Left renal cortex interstitium (tissue), 4 donors: ENCODE results near the gene CDADC1. TPM values are rescaled to one million over a fixed set of nuclear protein-coding genes. Genes with fewer than 3 reads are reported as not detected.
A peak's percentile ranks its signal among the peaks of the same experiment; 100 is the strongest.
"Not testable (repeated sequence)": the region's sequence is repeated elsewhere in the genome, so short reads cannot be mapped to it uniquely, and the experiment has no call there.

Source experiments
- DNase-seq, 4 donors: peaks; one replicate each; pipeline ENCODE4 v3.0.0-alpha.2; 2013; ENCODE audit warnings: low read depth in 4 of 4, low spot score in 2 of 4, missing footprints in 1 of 4
- polyA plus RNA-seq, 4 donors: library from polyadenylated mRNA; unstranded; fragments of 120-200 nt; gene quantifications; one replicate each; pipeline ENCODE4 v1.2.1, GENCODE V29; 2013; ENCODE audit not compliant: insufficient read length in 4 of 4

CDADC1 gene
- polyA plus RNA-seq, 4 donors = 11.8 to 16.7 (median 13.9) TPM

DNA sequence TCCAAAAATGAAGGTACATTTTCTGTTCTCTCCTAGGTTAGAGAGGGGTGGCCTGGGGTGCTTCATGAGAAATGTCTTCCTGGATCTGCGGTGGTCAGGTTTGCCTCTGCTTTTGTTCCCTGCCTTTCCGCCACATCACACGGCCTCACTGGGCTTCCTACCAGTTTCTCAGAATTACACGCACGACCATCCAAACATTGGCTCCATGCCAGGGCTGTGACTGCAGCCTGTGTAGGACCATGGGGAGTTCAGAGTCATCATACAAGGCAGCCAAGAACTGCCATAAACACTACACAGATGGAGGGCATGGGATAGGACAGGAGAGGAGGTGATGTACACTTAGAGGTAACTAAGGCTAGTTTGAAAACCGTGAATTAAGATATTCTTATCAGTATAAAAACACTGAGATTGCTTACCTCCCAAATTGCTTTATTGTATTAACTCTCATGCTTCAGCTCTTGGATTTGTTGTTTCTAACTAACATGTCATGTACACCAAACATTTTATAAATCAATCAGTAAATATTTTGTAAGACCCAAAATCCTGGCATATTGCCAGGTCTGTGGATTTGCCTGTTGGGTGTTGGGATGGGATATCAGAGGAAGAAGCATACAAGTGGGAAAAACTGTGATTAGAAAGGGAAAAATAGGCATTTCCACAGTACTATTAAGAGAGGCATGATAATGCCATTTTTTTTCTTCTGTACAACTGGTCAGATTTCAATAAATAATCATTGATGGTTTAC, 45.2 kb downstream of the CDADC1 start:
- DNase-seq = peak in 1 of 4 donors; percentile 46

- DNase-seq = not testable (repeated sequence)
These were observed 47.0 kb downstream of the CDADC1 start for GRCh38 chr13:49294723-49295122.

DNA sequence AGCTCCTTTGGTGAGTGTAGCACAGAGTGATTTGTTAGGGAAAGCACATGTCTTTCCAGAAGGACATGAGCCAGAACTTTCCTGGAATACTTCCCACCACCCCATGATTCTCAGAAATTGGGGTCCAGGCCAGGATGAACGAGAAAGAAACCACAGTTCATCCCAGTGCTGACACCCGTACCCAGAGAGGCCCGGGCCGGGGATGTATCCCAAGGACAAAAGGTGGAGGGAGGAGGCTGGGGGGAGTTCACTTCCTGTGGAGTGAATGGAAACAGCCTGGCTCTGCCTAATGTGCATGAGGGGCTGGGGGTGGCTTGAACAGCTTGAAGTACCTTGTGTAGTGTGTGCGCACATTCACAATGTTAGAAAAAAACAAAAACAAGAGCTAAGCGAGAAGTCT, 47.5 kb downstream of the CDADC1 start:
- DNase-seq = no peak

DNA sequence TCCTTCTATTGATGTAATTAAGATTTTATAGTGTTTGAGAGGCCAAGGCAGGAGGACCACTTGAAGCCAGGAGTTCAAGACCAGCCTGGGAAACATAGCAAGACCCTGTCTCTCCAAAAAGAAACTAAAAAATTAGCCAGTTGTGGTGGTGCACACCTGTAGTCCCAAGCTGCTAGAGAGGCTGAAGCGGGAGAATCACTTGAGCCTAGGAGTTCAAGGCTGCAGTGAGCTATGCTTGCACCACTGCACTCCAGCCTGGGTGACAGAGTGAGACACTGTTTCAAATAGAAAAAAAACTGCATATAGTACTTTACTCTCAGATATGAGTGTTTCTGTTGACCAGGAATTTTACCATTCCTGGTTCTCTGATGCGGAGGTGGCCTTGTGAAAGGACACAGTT, 48.9 kb downstream of the CDADC1 start:
- DNase-seq = no peak

DNA sequence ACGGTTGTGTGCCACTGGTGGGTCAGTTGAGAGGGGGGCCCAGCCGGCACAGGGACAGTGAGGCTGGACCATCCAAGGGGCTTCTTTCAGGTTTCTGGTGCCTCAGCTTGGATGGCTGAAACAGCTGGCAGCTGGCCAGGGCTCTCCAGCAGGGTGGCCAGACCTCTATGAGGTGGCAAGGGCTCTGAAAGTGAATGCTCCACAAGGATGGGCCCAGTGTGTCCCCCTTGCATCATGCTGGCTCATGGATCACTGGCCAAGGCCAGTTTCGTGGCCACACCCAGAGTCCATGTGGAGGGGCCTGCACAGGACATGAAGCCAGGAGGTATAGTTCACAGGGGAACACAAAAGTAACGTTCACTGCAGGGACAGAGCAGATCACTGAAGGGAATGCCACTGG, 49.6 kb downstream of the CDADC1 start:
- no peak for DNase-seq

DNA sequence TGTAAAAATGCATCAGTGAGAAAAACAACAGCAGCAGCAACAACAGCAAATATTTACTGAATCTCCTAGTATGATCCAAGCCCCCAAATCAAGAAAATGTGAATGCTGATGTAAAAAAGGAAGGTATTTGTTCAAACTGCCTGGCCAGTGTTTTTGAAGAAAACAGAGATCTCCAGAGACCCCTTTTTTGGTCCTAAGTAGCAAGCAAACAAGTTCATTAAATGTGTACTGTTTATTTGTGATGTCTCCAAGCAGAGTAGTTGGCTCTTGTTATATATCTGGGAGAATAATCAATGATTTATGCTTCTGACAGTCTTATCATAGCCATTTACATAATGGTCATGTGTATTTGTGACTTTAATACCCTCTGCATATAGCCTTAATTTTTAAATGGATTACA, 50.7 kb downstream of the CDADC1 start:
- DNase-seq = no peak

DNA sequence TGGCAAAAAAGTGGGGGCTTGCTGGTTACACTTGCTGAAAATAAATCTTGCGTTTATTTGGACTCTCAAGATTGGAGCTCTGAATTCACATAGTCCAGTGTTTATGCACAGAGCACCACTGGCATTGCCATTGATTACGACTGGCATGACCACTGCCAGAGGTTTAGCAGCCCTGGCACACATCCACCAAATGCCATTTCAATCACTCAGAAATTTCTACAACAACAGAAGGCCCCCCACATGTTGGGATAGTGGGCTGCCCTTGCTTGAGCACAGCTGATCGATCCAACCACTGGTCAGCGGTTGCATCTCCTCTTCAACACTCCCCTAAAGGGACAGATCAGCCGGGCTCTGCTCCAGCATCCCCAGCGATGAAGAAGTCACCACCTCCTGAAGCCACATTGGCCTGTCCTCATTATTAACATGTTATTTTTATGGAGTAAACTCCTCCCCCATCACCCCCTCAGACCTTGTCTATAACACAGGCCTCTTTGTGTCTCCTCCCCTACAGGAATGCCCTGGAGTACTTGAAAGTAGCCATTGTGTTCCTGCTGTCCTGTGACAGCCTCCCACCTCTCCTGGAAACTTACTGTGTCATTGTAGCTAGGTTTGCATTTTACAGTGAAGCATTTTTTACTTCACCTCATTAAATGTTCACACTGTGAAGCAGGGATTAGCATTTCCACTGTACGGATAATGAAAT, 51.3 kb downstream of the CDADC1 start:
- DNase-seq = no peak

- DNase-seq = no peak
These were observed 52.6 kb downstream of the CDADC1 start for GRCh38 chr13:49300276-49300675.

GRCh38 chr13:49300739-49301589, 53.2 kb downstream of the CDADC1 start:
- peak in 1 of 4 donors; percentile 49 for DNase-seq

- DNase-seq = no peak
These were observed 54.5 kb downstream of the CDADC1 start for GRCh38 chr13:49302222-49302621.

DNA sequence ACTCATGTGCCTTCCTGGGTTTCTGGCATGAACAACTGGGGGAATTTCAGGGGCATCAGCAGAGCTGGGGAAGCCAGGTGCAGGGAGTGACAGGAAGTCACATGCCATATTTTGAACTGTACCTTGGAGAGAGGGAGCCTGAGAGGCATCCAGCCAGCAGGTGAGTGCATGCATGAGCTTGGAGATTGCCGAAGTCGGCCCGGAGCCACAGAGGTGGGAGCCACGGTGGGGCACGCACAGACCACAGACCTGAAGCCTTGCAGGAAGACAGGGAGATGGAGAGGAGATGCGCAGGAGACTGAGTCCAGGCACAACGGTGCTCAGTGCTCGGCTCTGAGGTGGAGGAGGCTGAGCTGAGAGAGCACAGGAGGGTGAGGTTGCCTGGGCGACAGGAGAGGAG, 55.1 kb downstream of the CDADC1 start:
- DNase-seq = no peak

DNA sequence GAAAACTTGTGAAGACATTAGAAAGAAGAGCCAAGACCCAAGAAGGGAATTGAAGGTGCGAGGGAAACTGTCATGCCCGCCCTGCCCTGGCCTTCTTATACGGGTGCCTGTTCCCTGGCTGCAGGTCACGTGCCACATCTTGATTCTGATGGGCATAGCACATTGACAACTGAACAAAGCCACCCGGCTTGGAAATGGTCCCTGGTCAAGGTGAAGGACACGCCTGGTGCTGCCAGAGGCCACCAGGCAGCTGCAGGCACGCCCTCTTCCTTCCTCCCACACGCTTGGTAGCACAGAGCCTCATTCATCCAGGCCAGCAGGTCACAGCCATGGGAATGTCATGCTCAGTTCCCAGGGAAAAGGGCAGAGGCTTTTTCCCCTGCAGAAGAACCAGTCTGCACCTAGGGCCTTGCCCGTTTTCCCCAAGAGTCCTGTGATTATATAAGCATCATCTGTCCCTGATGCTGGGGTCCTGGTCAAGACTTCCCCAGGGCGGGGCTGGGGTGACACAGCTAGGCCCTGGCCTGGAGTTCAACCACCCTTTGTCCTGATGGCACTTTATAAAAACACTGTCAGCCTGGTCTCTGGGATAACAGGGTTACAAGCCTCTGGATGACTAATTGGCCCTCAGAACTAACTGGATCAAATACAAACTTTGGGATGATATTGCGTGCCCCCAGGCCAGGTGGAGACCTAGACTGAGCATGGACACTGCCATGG, 56.0 kb downstream of the CDADC1 start:
- peak in 1 of 4 donors; percentile 15 for DNase-seq

DNA sequence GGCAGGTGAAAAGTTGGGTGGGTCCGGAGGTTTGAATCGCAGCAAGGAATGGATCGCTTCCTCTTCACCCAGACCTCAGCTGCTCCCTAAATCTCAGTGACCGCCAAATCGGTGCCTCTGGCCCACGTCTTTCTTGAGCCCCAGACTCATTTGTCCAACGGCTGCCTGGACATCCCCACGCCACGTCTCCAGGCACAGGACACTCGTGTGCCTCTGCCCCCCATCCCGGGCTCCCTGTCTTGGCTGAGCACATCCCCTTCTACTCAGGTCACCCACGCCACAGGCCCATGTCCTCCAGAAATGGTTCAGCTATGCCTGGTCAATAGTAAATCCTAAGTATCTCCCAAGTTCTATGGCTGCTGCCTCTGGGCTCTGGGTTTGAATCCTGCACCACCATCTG, 56.6 kb downstream of the CDADC1 start:
- DNase-seq = no peak

DNA sequence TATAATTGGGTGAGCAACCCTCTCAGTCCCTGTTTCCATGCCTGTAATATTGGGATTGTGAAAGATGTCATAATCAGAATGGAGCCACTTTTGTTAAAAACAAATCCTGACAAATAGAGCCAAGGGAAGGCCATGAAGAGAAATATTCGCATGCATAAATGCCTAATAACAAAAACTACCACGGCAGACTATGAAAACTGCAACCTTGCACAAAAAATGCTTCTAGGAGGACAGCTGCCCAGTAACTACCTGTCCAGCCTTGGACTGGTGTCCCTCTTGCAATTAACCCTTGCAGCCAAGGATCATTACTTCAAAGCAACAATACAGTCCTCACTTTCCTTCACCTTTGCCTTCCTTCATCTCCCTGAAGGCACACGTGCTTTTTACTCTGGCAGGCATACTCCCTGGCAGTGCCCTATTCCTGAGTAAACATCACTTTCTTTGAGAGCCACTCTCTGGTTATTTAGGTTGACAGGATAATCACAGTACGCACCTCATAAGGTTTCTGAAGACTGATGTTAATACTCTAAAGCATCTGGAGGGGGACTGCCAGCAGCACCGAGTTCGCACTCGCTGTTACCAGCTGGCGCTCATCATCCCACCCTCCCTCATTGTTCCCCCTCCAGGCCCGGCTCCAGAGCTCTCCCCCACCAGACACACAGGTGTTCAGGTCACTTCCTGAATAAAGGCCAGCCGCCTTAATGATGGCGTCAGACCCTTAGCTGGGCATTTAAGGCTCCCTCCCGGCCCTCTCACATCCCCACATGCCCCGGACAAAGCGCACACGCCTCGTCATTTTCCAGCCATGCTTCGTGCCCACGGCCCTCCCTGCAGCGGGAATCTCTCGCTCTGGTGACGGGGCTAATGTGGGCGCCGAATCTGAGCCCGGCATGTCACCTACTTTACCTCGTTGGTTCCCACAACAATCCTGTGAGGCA, 57.3 kb downstream of the CDADC1 start:
- DNase-seq = peak in 2 of 4 donors; percentile 36 to 44

DNA sequence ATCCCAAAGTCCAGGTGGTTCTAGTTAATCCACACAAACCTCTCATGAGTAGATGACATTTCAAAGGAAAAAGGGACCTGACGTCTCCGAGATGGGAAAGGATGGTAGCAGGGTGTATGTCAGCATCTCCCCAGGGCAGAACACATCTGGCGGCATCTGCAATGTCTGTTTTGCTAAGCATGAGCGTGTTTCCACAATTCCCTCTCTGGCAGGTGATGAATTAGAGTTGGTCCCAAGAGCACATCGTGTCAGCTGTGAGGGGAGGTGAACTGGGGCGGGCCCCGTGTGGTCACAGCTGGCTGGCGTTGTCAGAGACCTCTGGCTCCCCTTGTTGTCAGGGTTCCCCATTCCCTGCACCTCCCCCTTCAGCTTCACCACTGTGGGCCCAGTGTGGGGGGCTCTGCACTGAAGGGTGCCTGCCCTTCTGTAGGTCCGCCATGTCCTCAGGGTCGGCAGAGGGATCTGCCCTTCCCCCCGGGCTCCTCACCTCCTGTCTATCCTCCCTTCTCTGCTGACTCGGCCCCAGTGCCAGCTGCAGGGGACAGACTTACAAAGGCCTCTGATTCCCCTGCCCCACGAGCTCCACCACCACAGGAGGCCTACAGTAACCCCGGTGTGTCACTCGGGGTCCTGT, 58.2 kb downstream of the CDADC1 start:
- no peak for DNase-seq

- no peak for DNase-seq
These were observed 59.6 kb downstream of the CDADC1 start for GRCh38 chr13:49307365-49307764.

GRCh38 chr13:49308097-49308875, 60.6 kb downstream of the CDADC1 start:
- DNase-seq = peak in 1 of 4 donors; percentile 24

DNA sequence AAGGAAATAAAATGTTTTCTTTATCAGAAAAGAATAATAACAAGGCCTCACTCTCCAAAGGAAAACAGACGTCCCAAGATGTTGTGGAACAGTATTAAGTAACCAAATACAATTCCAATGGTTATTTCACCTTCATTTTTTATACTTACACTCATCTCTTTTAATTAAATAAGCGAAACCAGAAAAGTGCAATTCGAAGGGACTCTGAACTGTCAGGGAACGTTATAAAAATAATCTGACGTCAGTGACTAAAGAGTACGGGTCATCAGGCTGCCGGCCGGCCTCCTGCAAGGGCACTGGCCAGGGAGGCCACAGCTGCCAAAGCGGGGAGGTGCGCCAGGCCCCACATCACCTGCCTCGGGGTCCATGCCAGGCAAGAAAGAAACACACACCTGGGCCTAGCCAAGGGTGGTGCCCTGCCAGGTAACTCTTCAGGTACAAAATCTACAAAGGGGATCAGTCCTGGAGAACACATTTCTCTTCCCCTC, 61.2 kb downstream of the CDADC1 start:
- no peak for DNase-seq
